ENCODE results near the gene PINLYP. TPM values are rescaled to one million over a fixed set of nuclear protein-coding genes. Genes with fewer than 3 reads are reported as not detected.

Gene PINLYP
- total RNA-seq, 1 donor from 2014 or later: 4.7 TPM

GRCh38 chr19:43538922-43539321 lies 36.7 kb upstream of the PINLYP start:
- Histone ChIP-seq H3K27me3 (no peaks in the 10 kb centered on the region), H3K9me3 (no peaks in the 10 kb centered on the region), H3K36me3 (peaks cover 56% of the 10 kb centered on the region), H3K4me3 (no peak overlapping the region), H3K27ac (no peak overlapping the region), H3K4me1 (no peaks in the 10 kb centered on the region)
- ATAC-seq (no peak), DNase-seq (no peak)
- TF ChIP-seq CTCF (IDR thresholded peaks at IDR 0.05): no peak
- intact Hi-C loops (cut with DNase I): no loop called here

- no peak for TF ChIP-seq CTCF (IDR thresholded peaks at IDR 0.05)
- no peaks in the 10 kb centered on the region for H3K4me1 ChIP-seq
- peaks cover 65% of the 10 kb centered on the region for H3K36me3 ChIP-seq
- ATAC-seq (no peak), DNase-seq (no peak)
- no peaks in the 10 kb centered on the region for H3K9me3 ChIP-seq
- intact Hi-C loops (cut with DNase I): no loop called here
- no peak overlapping the region for H3K27ac ChIP-seq
- no peaks in the 10 kb centered on the region for H3K27me3 ChIP-seq
- no peak overlapping the region for H3K4me3 ChIP-seq
Observed at GRCh38 chr19:43540381-43540780, 35.2 kb upstream of the PINLYP start.

- TF ChIP-seq CTCF (IDR thresholded peaks at IDR 0.05): no peak
- H3K4me1 ChIP-seq: no peaks in the 10 kb centered on the region
- H3K27ac ChIP-seq: no peak overlapping the region
- no peak for DNase-seq
- ATAC-seq: no peak
- no peak overlapping the region for H3K4me3 ChIP-seq
- H3K27me3 ChIP-seq: no peaks in the 10 kb centered on the region
- intact Hi-C loops (cut with DNase I): no loop called here
- H3K36me3 ChIP-seq: peaks cover 68% of the 10 kb centered on the region
- no peaks in the 10 kb centered on the region for H3K9me3 ChIP-seq
Observed at GRCh38 chr19:43541920-43542650, 33.5 kb upstream of the PINLYP start.

- H3K9me3 ChIP-seq: no peaks in the 10 kb centered on the region
- peaks cover 57% of the 10 kb centered on the region for H3K36me3 ChIP-seq
- intact Hi-C loops (cut with DNase I): no loop called here
- no peaks in the 10 kb centered on the region for H3K4me1 ChIP-seq
- no peaks in the 10 kb centered on the region for H3K27me3 ChIP-seq
- DNase-seq (no peak), ATAC-seq (no peak)
- no peak for TF ChIP-seq CTCF (IDR thresholded peaks at IDR 0.05)
- no peak overlapping the region for H3K27ac ChIP-seq
- H3K4me3 ChIP-seq: no peak overlapping the region
Observed at GRCh38 chr19:43544077-43544476, 31.5 kb upstream of the PINLYP start.

- H3K4me3 ChIP-seq: no peak overlapping the region
- DNase-seq (no peak), ATAC-seq (no peak)
- H3K4me1 ChIP-seq: no peaks in the 10 kb centered on the region
- TF ChIP-seq CTCF (IDR thresholded peaks at IDR 0.05): no peak
- H3K27ac ChIP-seq: no peak overlapping the region
- H3K36me3 ChIP-seq: peaks cover 59% of the 10 kb centered on the region
- no peaks in the 10 kb centered on the region for H3K27me3 ChIP-seq
- no peaks in the 10 kb centered on the region for H3K9me3 ChIP-seq
- intact Hi-C loops (cut with DNase I): no loop called here
Observed at GRCh38 chr19:43545276-43545675, 30.3 kb upstream of the PINLYP start.

GRCh38 chr19:43545981-43546380 lies 29.6 kb upstream of the PINLYP start:
- no peak for DNase-seq
- ATAC-seq: no peak
- no peaks in the 10 kb centered on the region for H3K4me1 ChIP-seq
- TF ChIP-seq CTCF (IDR thresholded peaks at IDR 0.05): no peak
- intact Hi-C loops (cut with DNase I): no loop called here
- no peaks in the 10 kb centered on the region for H3K27me3 ChIP-seq
- no peak overlapping the region for H3K27ac ChIP-seq
- H3K36me3 ChIP-seq: peaks cover 61% of the 10 kb centered on the region
- no peak overlapping the region for H3K4me3 ChIP-seq
- H3K9me3 ChIP-seq: no peaks in the 10 kb centered on the region

All from upper lobe of right lung (tissue), 1 donor.